Activated naive CD4-positive, alpha-beta T cell treated with anti-CD3 and anti-CD28 coated beads, Interleukin-2, amount 10 ng/mL, durations not matched to agents 7 days and 5 days (primary cell): ENCODE data around the gene GBP2.
A peak's percentile ranks its signal among the peaks of the same experiment; 100 is the strongest.

Experiments
- CTCF ChIA-PET: fragments of 350-600 bp; sonication (Branson Sonifier 250); formaldehyde crosslinking; loops from one replicate; lab custom pipeline; 2021; ENCODE audit warnings: antibody characterized with exemption; lab: Charles Lee
- DNase-seq: peaks from one replicate; pipeline ENCODE4 v3.0.0-alpha.2; 2020
- H3K27ac Mint-ChIP-seq: one replicate; pipeline ENCODE4 v1.8.0; 2021; ENCODE audit warnings: mild to moderate bottlenecking, moderate library complexity, mixed read lengths
- H3K27me3 Mint-ChIP-seq: one replicate; pipeline ENCODE4 v1.8.0; 2021; ENCODE audit warnings: mild to moderate bottlenecking, mixed read lengths
- H3K36me3 Mint-ChIP-seq: one replicate; pipeline ENCODE4 v1.8.0; 2021; ENCODE audit warnings: mixed read lengths
- H3K4me1 Mint-ChIP-seq: one replicate; pipeline ENCODE4 v1.8.0; 2021; ENCODE audit warnings: mixed read lengths
- H3K4me3 Mint-ChIP-seq: one replicate; pipeline ENCODE4 v1.8.0; 2021; ENCODE audit warnings: mild to moderate bottlenecking, moderate library complexity, mixed read lengths
- H3K9me3 Mint-ChIP-seq: one replicate; pipeline ENCODE4 v1.8.0; 2021; ENCODE audit warnings: mixed read lengths

GBP2 gene

DNA sequence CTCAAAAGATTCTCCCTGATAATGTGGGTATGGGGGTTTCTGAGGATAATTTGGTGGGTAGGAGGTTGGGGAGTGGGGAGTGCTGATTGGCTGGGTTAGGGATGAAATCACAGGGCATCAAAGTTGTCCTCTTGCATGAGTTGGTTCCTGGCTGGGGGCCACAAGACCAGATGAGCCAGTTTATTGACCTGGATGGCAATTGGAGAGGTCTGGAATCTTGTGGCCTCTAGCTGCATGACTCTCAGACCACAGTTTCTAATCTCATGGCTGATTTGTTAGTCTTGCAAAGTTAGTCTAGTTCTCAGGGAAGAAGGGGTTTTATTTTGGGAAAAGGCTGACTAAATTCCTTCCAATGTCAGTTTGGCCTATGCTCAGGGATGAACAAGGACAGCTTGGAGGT lies 57.6 kb downstream of the GBP2 start:
- peak overlapping the region; percentile 20 for H3K27ac Mint-ChIP-seq
- H3K36me3 Mint-ChIP-seq, result peaks cover 30% of the 10 kb centered on the region
- H3K9me3 Mint-ChIP-seq, result peaks cover 4% of the 10 kb centered on the region
- CTCF ChIA-PET, result interaction anchor here (1.0 kb wide), 1 partner anchor 208 kb away, joined by 3 read pairs; no protein-coding TSS in a partner anchor
- no peak for DNase-seq
- no peak overlapping the region for H3K4me3 Mint-ChIP-seq
- H3K27me3 Mint-ChIP-seq, result peaks cover 6% of the 10 kb centered on the region
- peaks cover 45% of the 10 kb centered on the region for H3K4me1 Mint-ChIP-seq

- peak within 1 kb of the TSS; percentile 94 for H3K4me3 Mint-ChIP-seq
- no peak for DNase-seq
- peaks cover 68% of the 10 kb centered on the region for H3K4me1 Mint-ChIP-seq
- peak within 1 kb of the TSS; percentile 92 for H3K27ac Mint-ChIP-seq
- H3K9me3 Mint-ChIP-seq, result no peaks in the 10 kb centered on the region
- no peaks in the 10 kb centered on the region for H3K27me3 Mint-ChIP-seq
- CTCF ChIA-PET, result interaction anchor here (0.6 to 1.4 kb wide), 11 partner anchors 13 to 388 kb away, joined by 3 to 6 read pairs (median 3); partner anchors contain the start of gene GBP3
- H3K36me3 Mint-ChIP-seq, result peaks cover 50% of the 10 kb centered on the region
Measured at GRCh38 chr1:89065079-89065868, 60.6 kb downstream of the GBP2 start, which contains the start of gene GBP1. Gene GBP1 (minus strand): TSS chr1:89065208. CDS start chr1:89063234, 1,974 bp downstream.

DNA sequence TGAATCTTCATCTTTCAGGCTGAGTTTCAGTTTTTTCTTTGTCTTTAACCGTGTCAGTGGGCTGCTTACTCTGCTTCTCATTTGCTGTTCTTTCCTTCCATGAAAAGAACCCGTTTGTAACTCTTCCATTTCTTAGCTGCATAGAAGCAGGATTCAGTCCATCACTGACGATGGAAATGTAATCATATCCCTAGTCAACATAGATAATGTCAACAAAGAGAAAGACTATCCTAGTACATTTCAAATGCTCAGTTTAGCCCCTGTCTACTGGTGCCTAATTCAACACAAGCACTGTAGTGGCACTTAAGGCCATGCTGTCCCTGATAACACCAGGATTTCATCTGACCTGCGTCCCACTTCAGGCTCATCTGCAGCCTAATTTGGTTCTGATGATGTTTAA lies 61.3 kb downstream of the GBP2 start:
- CTCF ChIA-PET, result interaction anchor here (0.9 to 1.4 kb wide), 8 partner anchors 14 to 294 kb away, joined by 3 to 6 read pairs (median 4); partner anchors contain the start of gene GBP3
- Mint-ChIP-seq H3K4me3 (peak overlapping the region; percentile 94), H3K4me1 (peaks cover 65% of the 10 kb centered on the region), H3K27ac (peak overlapping the region; percentile 92), H3K27me3 (no peaks in the 10 kb centered on the region), H3K9me3 (no peaks in the 10 kb centered on the region), H3K36me3 (peaks cover 52% of the 10 kb centered on the region)
- DNase-seq, result no peak

- CTCF ChIA-PET, result interaction anchor here (0.7 to 1.9 kb wide), 3 partner anchors 10 to 295 kb away, joined by 4 to 7 read pairs (median 5); no protein-coding TSS in a partner anchor
- no peaks in the 10 kb centered on the region for H3K27me3 Mint-ChIP-seq
- H3K4me1 Mint-ChIP-seq, result peaks cover 65% of the 10 kb centered on the region
- peak overlapping the region; percentile 60 for H3K27ac Mint-ChIP-seq
- no peaks in the 10 kb centered on the region for H3K9me3 Mint-ChIP-seq
- DNase-seq, result no peak
- H3K4me3 Mint-ChIP-seq, result peak overlapping the region; percentile 94
- H3K36me3 Mint-ChIP-seq, result peaks cover 64% of the 10 kb centered on the region
Measured at GRCh38 chr1:89063094-89063493, 62.8 kb downstream of the GBP2 start.

DNA sequence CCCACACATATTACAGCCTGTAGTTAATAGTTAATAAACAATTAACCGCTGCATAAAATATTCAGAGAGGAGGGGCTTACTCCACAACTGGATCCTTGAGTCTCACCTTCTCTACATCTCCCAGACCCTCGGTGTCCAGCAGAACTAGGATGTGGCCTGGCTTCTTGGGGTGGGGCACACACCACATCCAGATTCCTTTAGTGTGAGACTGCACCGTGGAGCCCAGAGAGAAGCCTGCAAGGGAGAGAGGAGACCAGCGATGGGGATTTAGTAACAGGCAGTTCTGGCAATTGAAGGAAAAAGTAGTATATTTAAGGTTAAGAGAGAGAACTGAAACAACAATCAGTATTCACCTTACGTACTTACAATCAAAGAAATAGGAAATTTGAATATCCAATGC lies 65.8 kb downstream of the GBP2 start:
- Mint-ChIP-seq H3K4me3 (peak overlapping the region; percentile 15), H3K27me3 (no peaks in the 10 kb centered on the region), H3K9me3 (no peaks in the 10 kb centered on the region), H3K36me3 (peaks cover 88% of the 10 kb centered on the region), H3K27ac (peak overlapping the region; percentile 52), H3K4me1 (peaks cover 57% of the 10 kb centered on the region)
- no peak for DNase-seq
- CTCF ChIA-PET, result no interaction called here
